GM12865 (cell line): ENCODE measurements around the gene CNNM3.

Source experiments
- DNase-seq: peaks from one replicate; pipeline ENCODE4 v3.0.0; 2010; ENCODE audit warnings: low read depth
- H3K4me3 ChIP-seq: 2 replicates; pipeline ENCODE4 v1.5.1; 2011; ENCODE audit warnings: mild to moderate bottlenecking, low read depth, low read length, control low read depth
- TF ChIP-seq, protein P1 (sequence below): IDR thresholded peaks from 2 replicates; pipeline ENCODE4 v1.5.1; 2011; ENCODE audit warnings: low read length, control low read depth, low read depth, inconsistent platforms; ENCODE audit not compliant: insufficient read depth; ENCODE audit errors: missing control alignments

The CNNM3 gene

DNA sequence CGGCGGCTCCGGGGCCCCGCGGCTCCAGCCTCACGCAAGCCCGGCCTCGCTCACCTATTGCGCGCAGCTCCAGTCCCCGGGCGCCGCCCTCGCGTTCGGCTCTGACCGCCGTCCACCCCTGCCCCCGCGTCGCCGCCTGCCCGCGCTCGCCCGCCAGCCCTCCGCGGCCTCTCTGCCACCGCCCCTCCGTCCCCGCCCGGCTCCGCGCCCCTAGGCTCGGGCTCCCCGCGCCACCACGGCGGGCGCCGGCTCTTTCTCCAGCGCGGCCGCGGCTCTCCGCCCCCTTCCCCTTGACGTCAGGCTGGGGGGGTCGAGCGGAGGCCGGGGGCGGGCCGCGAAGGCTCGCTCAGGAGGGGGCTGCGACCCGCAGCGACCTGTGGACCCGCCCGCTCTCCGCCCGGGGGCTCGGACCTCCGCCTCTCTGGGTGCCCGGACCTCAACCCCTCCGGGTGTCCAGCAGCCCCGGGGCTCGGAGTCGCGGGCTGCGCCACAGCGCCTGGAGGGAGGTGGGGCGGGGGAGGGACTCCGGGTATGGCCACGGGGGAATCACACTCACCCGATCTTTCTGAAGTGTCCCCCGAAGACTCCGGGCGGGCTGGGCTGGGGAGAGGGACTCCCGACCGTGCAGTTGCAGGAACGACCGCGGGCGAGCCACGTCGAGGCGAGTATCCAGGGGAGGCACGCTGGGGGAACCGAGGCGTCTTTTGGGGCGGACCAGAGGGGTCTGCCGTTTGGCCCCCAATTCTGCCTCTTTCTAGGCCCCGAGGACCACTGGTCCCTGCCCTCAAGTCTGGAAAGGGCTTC, 54.0 kb downstream of the CNNM3 start, which contains the start of gene SEMA4C:
Gene SEMA4C (minus strand): TSS at position 259 of the 804 bp plus-strand sequence. CDS start 2,194 bp downstream, outside the sequence.
- DNase-seq: no peak
- H3K4me3 ChIP-seq: peak within 1 kb of the TSS; percentile 85
- TF ChIP-seq, protein P1, sequence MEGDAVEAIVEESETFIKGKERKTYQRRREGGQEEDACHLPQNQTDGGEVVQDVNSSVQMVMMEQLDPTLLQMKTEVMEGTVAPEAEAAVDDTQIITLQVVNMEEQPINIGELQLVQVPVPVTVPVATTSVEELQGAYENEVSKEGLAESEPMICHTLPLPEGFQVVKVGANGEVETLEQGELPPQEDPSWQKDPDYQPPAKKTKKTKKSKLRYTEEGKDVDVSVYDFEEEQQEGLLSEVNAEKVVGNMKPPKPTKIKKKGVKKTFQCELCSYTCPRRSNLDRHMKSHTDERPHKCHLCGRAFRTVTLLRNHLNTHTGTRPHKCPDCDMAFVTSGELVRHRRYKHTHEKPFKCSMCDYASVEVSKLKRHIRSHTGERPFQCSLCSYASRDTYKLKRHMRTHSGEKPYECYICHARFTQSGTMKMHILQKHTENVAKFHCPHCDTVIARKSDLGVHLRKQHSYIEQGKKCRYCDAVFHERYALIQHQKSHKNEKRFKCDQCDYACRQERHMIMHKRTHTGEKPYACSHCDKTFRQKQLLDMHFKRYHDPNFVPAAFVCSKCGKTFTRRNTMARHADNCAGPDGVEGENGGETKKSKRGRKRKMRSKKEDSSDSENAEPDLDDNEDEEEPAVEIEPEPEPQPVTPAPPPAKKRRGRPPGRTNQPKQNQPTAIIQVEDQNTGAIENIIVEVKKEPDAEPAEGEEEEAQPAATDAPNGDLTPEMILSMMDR: no peak

DNA sequence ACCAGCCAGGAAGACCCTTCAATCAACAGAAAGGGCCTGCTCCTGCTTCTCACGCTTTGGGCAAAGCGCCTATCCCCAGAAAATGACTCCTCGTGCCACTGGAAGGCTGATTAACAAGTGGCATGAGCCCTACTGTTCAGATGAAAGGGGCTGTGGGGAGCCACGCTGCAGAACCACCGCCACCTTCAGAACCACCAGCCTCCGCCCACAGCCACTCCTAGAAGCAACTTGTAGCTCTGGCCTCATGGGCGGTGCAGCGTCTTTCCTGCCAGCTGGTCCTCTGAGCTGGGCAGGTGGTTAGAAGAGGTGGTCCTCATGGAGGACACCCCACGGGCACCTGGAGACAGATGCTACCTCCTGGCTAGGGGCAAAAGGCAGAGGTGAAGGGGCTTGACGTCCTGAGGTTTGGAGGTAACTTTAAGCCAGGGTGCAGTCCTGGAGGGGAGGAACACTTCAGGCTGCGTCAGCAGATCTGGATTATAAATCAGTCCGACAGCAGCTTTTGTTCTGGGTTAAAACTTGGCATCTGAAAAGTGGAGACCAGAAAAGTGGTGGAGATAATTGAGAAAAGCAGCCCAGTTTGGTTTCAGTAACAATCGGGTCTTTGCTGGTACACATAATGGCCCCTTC, 54.7 kb downstream of the CNNM3 start:
- DNase-seq: peak; percentile 48
- H3K4me3 ChIP-seq: peak overlapping the region; percentile 85
- TF ChIP-seq, protein P1: no peak

DNA sequence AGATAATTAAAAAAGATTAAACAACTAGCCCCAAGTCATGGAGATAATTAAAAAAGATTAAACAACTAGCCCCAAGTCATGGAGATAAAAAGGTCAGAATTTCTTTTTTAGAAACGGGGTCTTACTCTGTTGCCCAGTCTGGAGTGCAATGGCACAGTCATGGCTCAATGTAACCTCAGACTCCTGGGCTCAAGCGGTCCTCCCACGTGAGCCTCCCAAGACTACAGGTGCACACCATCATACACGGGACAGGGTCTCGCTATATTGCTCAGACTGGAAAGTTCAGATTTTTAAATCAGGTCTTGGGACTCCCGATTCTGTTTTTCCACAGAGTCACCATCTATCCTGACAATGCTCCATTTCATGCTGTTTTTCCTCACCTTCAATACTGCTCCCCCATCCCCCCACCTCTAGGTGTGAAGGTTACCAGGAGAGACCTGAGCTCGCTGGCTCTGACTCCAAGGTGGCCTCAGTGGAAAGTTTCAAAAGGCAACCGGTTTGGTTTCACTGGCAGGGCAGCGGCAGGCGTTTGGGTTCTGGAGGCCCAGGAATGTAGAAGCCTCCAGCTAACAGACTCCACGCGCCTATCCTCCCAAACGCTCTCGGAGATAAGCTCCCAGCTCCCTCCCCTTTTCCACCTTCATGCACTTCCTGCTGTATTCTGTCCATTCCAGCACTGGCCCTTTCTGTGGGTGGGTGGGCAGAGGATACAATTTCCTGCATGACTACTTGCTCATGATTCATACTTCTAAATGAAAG, 56.7 kb downstream of the CNNM3 start:
- DNase-seq: no peak
- TF ChIP-seq, protein P1: no peak
- no peak overlapping the region for H3K4me3 ChIP-seq

DNA sequence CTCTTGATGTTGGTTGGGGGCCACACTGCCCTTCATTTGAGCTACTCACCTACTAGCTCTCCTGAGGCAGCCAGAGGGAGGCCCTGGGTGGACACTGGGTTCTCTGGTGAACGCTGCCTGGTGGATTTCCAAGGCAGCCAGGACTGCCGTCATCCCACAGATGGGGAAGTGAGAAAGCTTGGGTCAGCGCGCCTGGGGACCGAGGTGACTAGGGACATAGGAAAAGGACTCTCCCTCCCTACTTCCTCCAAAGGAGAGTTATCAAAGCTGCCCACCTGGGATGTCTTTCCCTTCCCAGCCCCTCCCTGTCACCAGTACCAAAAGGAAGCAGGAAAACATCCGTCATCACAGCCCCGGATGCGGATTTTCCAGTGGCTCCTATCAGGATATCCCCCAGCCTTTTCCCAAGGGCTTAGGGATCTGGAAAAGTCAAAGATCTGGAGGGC, 57.6 kb downstream of the CNNM3 start:
- TF ChIP-seq, protein P1: no peak
- no peak for DNase-seq
- no peak overlapping the region for H3K4me3 ChIP-seq

DNA sequence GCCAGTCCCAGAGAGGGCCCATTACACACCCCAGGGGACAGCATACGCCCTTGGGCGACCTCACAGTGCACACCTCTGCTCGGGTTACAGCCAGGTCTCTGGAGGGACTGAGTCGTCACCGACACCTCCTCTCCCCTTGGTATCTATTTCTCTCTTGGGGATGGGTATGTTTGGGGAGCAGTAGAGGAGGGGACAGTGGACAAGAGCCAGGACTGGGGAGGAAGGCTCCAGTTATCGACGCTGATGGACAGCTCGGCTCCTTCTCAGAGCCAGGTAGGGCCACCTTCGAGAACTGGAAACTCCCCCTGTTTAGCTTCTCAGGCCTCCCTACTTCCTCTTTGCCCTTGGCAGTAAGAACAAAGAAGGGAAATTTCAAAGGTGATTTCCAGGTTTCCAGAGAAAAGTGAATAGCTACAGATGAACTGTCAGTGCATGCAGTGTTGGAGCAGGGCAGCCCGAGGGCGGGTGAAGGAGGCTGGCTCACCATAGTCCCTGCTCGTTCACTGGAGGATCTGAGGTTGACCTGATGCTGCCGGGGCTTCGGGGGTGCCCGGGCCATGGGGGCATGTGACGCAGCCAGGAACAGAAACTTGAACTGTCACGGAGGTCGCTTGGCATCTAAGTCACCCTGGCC, 58.2 kb downstream of the CNNM3 start:
- peak; percentile 79 for DNase-seq
- H3K4me3 ChIP-seq: no peak overlapping the region; the same call in 1 of the 2 replicates
- TF ChIP-seq, protein P1: no peak

DNA sequence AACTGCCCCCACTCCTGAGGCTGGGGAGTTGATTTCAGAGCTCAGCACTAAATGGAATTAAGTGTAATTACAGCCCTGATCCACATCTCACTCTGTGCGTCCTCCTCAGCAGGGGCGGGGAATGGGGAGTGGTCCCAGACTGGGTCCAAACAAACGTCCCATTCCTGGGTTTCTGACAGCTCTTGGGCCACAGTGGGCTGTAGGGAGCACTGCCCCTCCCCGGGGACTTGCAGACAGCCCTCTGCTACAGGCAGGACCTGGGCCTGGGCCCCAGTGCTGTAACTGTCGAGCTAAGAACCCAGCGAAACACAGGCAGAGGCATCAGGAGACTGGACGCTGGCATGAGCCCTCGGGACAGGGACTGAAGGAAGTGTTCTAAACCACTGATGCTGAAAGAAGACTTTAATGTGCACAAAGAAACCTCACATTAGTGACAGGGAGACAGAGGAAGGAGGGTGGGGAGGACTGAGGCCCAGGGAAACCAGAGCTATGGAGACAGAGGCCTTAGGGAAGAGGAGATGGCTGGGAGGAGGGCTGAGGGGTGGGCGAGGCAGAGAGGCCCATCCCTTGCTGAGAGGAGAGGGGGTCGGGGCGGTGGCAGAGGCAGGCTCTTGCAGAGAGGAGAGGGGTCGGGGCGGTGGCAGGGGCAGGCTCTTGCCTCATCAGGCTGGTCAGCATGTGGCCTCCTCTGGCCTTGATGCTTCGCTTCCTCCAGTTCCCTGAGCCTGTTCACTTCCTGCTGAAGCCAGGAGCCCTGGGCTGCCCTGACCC, 59.6 kb downstream of the CNNM3 start:
- H3K4me3 ChIP-seq: no peak overlapping the region
- TF ChIP-seq, protein P1: no peak
- no peak for DNase-seq
